ENCODE data around the gene LPCAT1. TPM values are rescaled to one million over a fixed set of nuclear protein-coding genes. Genes with fewer than 3 reads are reported as not detected.

The LPCAT1 gene
- total RNA-seq, 2 donors from 2014 or later = 13.2 to 18.1 TPM

DNA sequence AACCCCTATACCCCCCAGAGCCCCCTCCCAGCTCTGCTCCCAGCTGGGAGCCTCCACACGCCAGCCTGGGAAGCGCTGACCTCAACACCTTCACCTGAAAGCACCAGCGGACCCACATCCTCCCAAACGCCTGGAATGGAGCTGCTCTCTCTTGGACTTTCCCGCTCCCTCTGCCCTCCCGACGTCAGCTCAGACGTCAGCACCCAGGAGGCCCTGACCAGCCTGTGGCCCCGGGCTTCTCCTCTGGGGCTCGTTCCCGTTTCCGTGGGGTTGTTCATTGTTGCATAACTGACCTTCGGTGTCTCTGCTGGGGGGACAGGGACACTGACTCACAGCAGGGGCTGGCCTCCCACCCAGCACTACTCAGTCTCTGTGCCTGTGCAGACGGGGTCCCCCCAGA lies 43.5 kb downstream of the LPCAT1 start:
- Histone ChIP-seq H3K4me3 (no peak overlapping the region), H3K9me3 (no peaks in the 10 kb centered on the region), H3K36me3 (peaks cover 8% of the 10 kb centered on the region), H3K27me3 (no peaks in the 10 kb centered on the region), H3K27ac (peak overlapping the region in 1 of 2 donors; percentile 23), H3K4me1 (peaks cover 0 to 8% of the 10 kb centered on the region in 2 donors)
- TF ChIP-seq, protein P1, sequence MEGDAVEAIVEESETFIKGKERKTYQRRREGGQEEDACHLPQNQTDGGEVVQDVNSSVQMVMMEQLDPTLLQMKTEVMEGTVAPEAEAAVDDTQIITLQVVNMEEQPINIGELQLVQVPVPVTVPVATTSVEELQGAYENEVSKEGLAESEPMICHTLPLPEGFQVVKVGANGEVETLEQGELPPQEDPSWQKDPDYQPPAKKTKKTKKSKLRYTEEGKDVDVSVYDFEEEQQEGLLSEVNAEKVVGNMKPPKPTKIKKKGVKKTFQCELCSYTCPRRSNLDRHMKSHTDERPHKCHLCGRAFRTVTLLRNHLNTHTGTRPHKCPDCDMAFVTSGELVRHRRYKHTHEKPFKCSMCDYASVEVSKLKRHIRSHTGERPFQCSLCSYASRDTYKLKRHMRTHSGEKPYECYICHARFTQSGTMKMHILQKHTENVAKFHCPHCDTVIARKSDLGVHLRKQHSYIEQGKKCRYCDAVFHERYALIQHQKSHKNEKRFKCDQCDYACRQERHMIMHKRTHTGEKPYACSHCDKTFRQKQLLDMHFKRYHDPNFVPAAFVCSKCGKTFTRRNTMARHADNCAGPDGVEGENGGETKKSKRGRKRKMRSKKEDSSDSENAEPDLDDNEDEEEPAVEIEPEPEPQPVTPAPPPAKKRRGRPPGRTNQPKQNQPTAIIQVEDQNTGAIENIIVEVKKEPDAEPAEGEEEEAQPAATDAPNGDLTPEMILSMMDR (IDR thresholded peaks at IDR 0.05) = no peak
- peak; percentile 79 for DNase-seq (ENCODE audit: low spot score)

DNA sequence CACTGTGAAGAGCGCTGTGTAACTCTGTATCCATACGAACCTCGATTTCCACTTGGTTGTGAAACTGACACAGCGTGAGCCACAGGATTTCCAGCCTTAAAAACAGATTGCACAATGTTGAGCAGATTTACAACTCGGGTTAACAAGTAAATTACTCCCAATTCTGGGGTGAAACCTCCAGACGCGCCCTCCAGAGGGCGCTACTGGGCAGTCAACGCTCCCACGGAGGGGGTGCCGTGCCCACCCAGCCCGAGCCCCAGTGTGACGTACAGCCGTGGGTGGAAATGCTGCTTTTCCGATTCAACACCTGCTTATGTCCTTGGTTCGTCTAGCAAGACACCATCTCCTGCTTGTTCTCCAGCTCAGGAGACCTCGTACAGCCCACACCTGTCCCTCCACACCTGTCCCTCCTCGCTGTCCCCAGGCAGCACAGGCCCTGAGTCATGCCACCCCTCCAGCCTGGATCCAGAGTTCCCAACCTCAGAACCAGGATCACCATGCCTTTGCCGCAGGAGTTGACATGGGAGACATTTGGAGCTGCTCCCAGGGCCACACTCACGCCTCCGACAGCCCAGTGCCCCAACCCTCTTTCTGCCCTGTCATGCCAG lies 44.1 kb downstream of the LPCAT1 start:
- TF ChIP-seq, protein P1 (IDR thresholded peaks at IDR 0.05) = peak in 1 of 2 donors; percentile 72
- peak overlapping the region in 1 of 2 donors; percentile 23 for H3K27ac ChIP-seq
- peaks cover 0 to 8% of the 10 kb centered on the region in 2 donors for H3K4me1 ChIP-seq
- DNase-seq (ENCODE audit: low spot score) = peak; percentile 87
- H3K9me3 ChIP-seq = no peaks in the 10 kb centered on the region
- H3K36me3 ChIP-seq = peaks cover 13% of the 10 kb centered on the region
- H3K27me3 ChIP-seq = no peaks in the 10 kb centered on the region
- H3K4me3 ChIP-seq = no peak overlapping the region

GRCh38 chr5:1479066-1479465 lies 44.7 kb downstream of the LPCAT1 start:
- Histone ChIP-seq H3K27ac (no peak overlapping the region), H3K27me3 (no peaks in the 10 kb centered on the region), H3K4me1 (peaks cover 0 to 8% of the 10 kb centered on the region in 2 donors), H3K4me3 (no peak overlapping the region), H3K36me3 (peaks cover 16% of the 10 kb centered on the region), H3K9me3 (no peaks in the 10 kb centered on the region)
- DNase-seq (ENCODE audit: low spot score) = no peak
- TF ChIP-seq, protein P1 (IDR thresholded peaks at IDR 0.05) = no peak

DNA sequence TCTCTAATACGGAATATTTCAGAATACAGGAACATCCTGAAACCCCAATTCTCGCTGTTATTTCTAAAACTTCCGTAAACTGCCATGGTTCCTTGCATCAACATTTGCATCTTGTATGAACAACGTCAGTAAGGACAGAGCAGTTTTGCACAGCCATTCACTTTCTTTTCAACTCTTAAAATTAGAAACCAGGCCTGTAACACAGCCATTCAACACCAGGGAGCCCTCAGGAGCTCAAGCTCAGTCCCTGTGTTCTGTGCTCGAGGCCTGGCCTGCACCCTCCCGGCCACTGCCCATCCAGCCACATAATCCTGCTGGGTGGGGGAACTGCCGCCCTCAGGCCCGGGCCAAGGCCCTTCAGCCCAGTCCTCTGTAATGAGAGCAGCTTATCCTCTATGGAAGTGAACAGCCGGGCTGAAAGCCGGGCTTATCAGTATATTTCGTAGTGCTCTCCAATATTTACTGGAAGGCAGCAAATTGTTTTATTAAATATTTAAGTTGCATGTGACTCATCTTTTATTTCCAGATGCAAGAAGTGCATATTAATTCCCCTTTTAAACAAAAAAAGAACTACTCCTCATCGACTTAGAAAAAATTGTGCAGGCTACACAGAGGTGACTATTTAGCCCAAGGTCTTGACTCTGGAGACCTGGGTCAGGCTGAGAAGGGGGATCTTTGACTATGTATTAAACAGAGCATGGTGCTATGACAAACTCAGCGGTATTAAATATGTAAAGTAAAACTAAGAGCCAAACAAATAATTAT lies 45.3 kb downstream of the LPCAT1 start:
- no peak for DNase-seq (ENCODE audit: low spot score)
- Histone ChIP-seq H3K9me3 (no peaks in the 10 kb centered on the region), H3K27me3 (no peaks in the 10 kb centered on the region), H3K27ac (no peak overlapping the region), H3K36me3 (peaks cover 22% of the 10 kb centered on the region), H3K4me1 (peaks cover 0 to 8% of the 10 kb centered on the region in 2 donors), H3K4me3 (no peak overlapping the region)
- TF ChIP-seq, protein P1 (IDR thresholded peaks at IDR 0.05) = no peak

GRCh38 chr5:1477341-1477740 lies 46.4 kb downstream of the LPCAT1 start:
- TF ChIP-seq, protein P1 (IDR thresholded peaks at IDR 0.05) = no peak
- Histone ChIP-seq H3K4me3 (no peak overlapping the region), H3K9me3 (no peaks in the 10 kb centered on the region), H3K27ac (no peak overlapping the region), H3K27me3 (no peaks in the 10 kb centered on the region), H3K36me3 (peaks cover 25% of the 10 kb centered on the region), H3K4me1 (peaks cover 0 to 8% of the 10 kb centered on the region in 2 donors)
- DNase-seq (ENCODE audit: low spot score) = peak; percentile 82
